HG02938 (cell line): ENCODE results near the gene ITGA1.

Experiments
- ATAC-seq: cut with Tn5 transposase; IDR thresholded peaks from one replicate; pipeline ENCODE4 v1.9.1; 2021; ENCODE audit warnings: mild to moderate bottlenecking, moderate library complexity; ENCODE audit not compliant: unreplicated experiment

Gene ITGA1

GRCh38 chr5:52989781-52990527 lies 202.2 kb downstream of the ITGA1 start:
- peak; percentile 15 for ATAC-seq

- ATAC-seq: no peak
Measured at GRCh38 chr5:52990528-52990925, 202.8 kb downstream of the ITGA1 start.

- no peak for ATAC-seq
Measured at GRCh38 chr5:52993367-52993766, 205.7 kb downstream of the ITGA1 start.

- ATAC-seq: no peak
Measured at GRCh38 chr5:52994266-52994665, 206.6 kb downstream of the ITGA1 start.

- ATAC-seq: no peak
Measured at GRCh38 chr5:52995095-52995494, 207.4 kb downstream of the ITGA1 start.

GRCh38 chr5:52995914-52996313 lies 208.2 kb downstream of the ITGA1 start:
- ATAC-seq: no peak

GRCh38 chr5:52996979-52997378 lies 209.3 kb downstream of the ITGA1 start:
- ATAC-seq: no peak

GRCh38 chr5:52997424-52997823 lies 209.7 kb downstream of the ITGA1 start:
- ATAC-seq: no peak

GRCh38 chr5:52998552-52999313 lies 211.0 kb downstream of the ITGA1 start:
- peak; percentile 60 for ATAC-seq

GRCh38 chr5:52999344-52999949 lies 211.7 kb downstream of the ITGA1 start:
- ATAC-seq: no peak

GRCh38 chr5:53001541-53001940 lies 213.8 kb downstream of the ITGA1 start:
- no peak for ATAC-seq

- no peak for ATAC-seq
Measured at GRCh38 chr5:53002491-53002890, 214.8 kb downstream of the ITGA1 start.

GRCh38 chr5:53003144-53003543 lies 215.4 kb downstream of the ITGA1 start:
- ATAC-seq: no peak

GRCh38 chr5:53006911-53007890 lies 219.5 kb downstream of the ITGA1 start:
- no peak for ATAC-seq

GRCh38 chr5:53008751-53009150 lies 221.0 kb downstream of the ITGA1 start:
- ATAC-seq: peak; percentile 96
